OCI-LY1 (cell line): Measurements from ENCODE around the gene ATP1A3.

Experiments
- H2AFZ ChIP-seq: fragments of 200-600 bp; sonication (generic), shearing (Covaris generic); 2 replicates; pipeline ENCODE4 v1.6.0; 2014; ENCODE audit warnings: antibody characterized with exemption, mild to moderate bottlenecking, low read length
- H3F3A ChIP-seq: fragments of 200-600 bp; sonication (generic), shearing (Covaris generic); 2 replicates; pipeline ENCODE4 v1.6.0; 2014; ENCODE audit warnings: mild to moderate bottlenecking, antibody characterized with exemption, low read length, moderate library complexity; ENCODE audit not compliant: insufficient read depth
- H3K27ac ChIP-seq: fragments of 200-600 bp; sonication (generic); 2 replicates; pipeline ENCODE4 v1.5.1; 2014; ENCODE audit warnings: low read length, mixed run types, mild to moderate bottlenecking, low read depth; ENCODE audit not compliant: poor library complexity, severe bottlenecking
- H3K27me3 ChIP-seq: fragments of 200-600 bp; sonication (generic); 2 replicates; pipeline ENCODE4 v1.6.0; 2014; ENCODE audit warnings: antibody characterized with exemption, mild to moderate bottlenecking, low read length, moderate library complexity; ENCODE audit not compliant: insufficient read depth
- H3K36me3 ChIP-seq: fragments of 200-600 bp; sonication (generic); 2 replicates; pipeline ENCODE4 v1.6.1; 2014; ENCODE audit warnings: mild to moderate bottlenecking, antibody characterized with exemption, low read length, moderate library complexity, mixed read lengths; ENCODE audit not compliant: insufficient read depth
- H3K4me1 ChIP-seq: fragments of 200-600 bp; sonication (generic); 2 replicates; pipeline ENCODE4 v1.5.1; 2014; ENCODE audit warnings: mild to moderate bottlenecking, low read length, moderate library complexity; ENCODE audit not compliant: insufficient read depth, severe bottlenecking
- H3K4me2 ChIP-seq: fragments of 200-600 bp; sonication (generic), shearing (Covaris generic); 2 replicates; pipeline ENCODE4 v1.6.1; 2014; ENCODE audit warnings: low read length
- H3K4me3 ChIP-seq: fragments of 200-600 bp; sonication (generic); 2 replicates; pipeline ENCODE4 v1.5.1; 2014; ENCODE audit warnings: low read length, low read depth, mild to moderate bottlenecking, mixed read lengths; ENCODE audit not compliant: poor library complexity, severe bottlenecking
- H3K79me2 ChIP-seq: fragments of 200-600 bp; shearing (Covaris generic); 2 replicates; pipeline ENCODE4 v1.6.1; 2016; ENCODE audit warnings: mixed run types, low read length, mixed read lengths; ENCODE audit not compliant: insufficient read depth
- H3K9ac ChIP-seq: fragments of 200-600 bp; sonication (generic), shearing (Covaris generic); 2 replicates; pipeline ENCODE4 v1.6.1; 2014; ENCODE audit warnings: mild to moderate bottlenecking, low read length, mixed read lengths
- H3K9me2 ChIP-seq: fragments of 200-600 bp; sonication (generic), shearing (Covaris generic); 2 replicates; pipeline ENCODE4 v1.6.1; 2014; ENCODE audit warnings: low read depth, mild to moderate bottlenecking, low read length, mixed read lengths
- H3K9me3 ChIP-seq: fragments of 200-600 bp; shearing (Covaris generic); 2 replicates; pipeline ENCODE4 v1.6.1; 2014; ENCODE audit warnings: low read length, mixed read lengths
- H4K20me1 ChIP-seq: fragments of 200-600 bp; sonication (generic), shearing (Covaris generic); 2 replicates; pipeline ENCODE4 v1.6.0; 2016; ENCODE audit warnings: mild to moderate bottlenecking, low read length; ENCODE audit not compliant: insufficient read depth
- CTCF ChIP-seq: fragments of 200-600 bp; sonication (generic), shearing (Covaris generic); IDR thresholded peaks from 2 replicates; pipeline ENCODE4 v1.5.1; 2017; ENCODE audit warnings: mild to moderate bottlenecking, antibody characterized with exemption, low read length, moderate library complexity, mixed read lengths
- EZH2 ChIP-seq: fragments of 200-600 bp; sonication (generic), shearing (Covaris generic); IDR thresholded peaks from 2 replicates; pipeline ENCODE4 v1.8.0; 2017; ENCODE audit warnings: borderline replicate concordance, mixed run types, mild to moderate bottlenecking, antibody characterized with exemption, low read length, moderate library complexity, mixed read lengths

The ATP1A3 gene

GRCh38 chr19:41921577-41922576 lies 72.2 kb downstream of the ATP1A3 start:
- no peak overlapping the region for H3K4me3 ChIP-seq
- no peaks in the 10 kb centered on the region for H3K9me2 ChIP-seq
- H3K4me2 ChIP-seq: no peak overlapping the region
- no peak overlapping the region for H3K9ac ChIP-seq
- no peaks in the 10 kb centered on the region for H3K4me1 ChIP-seq
- no peak overlapping the region for H3K27ac ChIP-seq
- no peak overlapping the region for H2AFZ ChIP-seq
- no peaks in the 10 kb centered on the region for H3K79me2 ChIP-seq
- no peaks in the 10 kb centered on the region for H3K36me3 ChIP-seq
- H4K20me1 ChIP-seq: no peaks in the 10 kb centered on the region
- H3K27me3 ChIP-seq: peaks cover 7% of the 10 kb centered on the region; the same call in 1 of the 2 replicates
- TF ChIP-seq EZH2: no peak
- TF ChIP-seq CTCF: no peak
- H3K9me3 ChIP-seq: no peaks in the 10 kb centered on the region
- H3F3A ChIP-seq: no peaks in the 10 kb centered on the region

- no peaks in the 10 kb centered on the region for H3K4me1 ChIP-seq
- no peaks in the 10 kb centered on the region for H3F3A ChIP-seq
- H3K27ac ChIP-seq: no peak overlapping the region
- H3K27me3 ChIP-seq: peaks cover 16% of the 10 kb centered on the region
- no peak overlapping the region for H3K9ac ChIP-seq
- no peaks in the 10 kb centered on the region for H3K36me3 ChIP-seq
- no peaks in the 10 kb centered on the region for H4K20me1 ChIP-seq
- H3K79me2 ChIP-seq: no peaks in the 10 kb centered on the region
- no peaks in the 10 kb centered on the region for H3K9me2 ChIP-seq
- no peak overlapping the region for H3K4me2 ChIP-seq
- no peaks in the 10 kb centered on the region for H3K9me3 ChIP-seq
- TF ChIP-seq EZH2 (no peak), CTCF (peak; percentile 27; the same call in 1 of the 2 replicates)
- H2AFZ ChIP-seq: no peak overlapping the region
- H3K4me3 ChIP-seq: no peak overlapping the region
Measured at GRCh38 chr19:41920882-41921576, 73.0 kb downstream of the ATP1A3 start.

- Histone ChIP-seq H3F3A (no peaks in the 10 kb centered on the region), H3K9me2 (no peaks in the 10 kb centered on the region), H3K9ac (no peak overlapping the region), H4K20me1 (no peaks in the 10 kb centered on the region), H3K9me3 (no peaks in the 10 kb centered on the region), H3K4me2 (no peak overlapping the region), H3K36me3 (no peaks in the 10 kb centered on the region), H3K4me3 (no peak overlapping the region), H3K79me2 (no peaks in the 10 kb centered on the region), H3K4me1 (no peaks in the 10 kb centered on the region), H3K27ac (no peak overlapping the region), H2AFZ (no peak overlapping the region), H3K27me3 (peaks cover 13% of the 10 kb centered on the region)
- no peak for TF ChIP-seq EZH2
- TF ChIP-seq CTCF: no peak
Measured at GRCh38 chr19:41919948-41920712, 73.9 kb downstream of the ATP1A3 start.
